Kidney epithelial cell (primary cell): ENCODE data around the gene RAB14. TPM values are rescaled to one million over a fixed set of nuclear protein-coding genes. Genes with fewer than 3 reads are reported as not detected.

Source experiments
- DNase-seq: peaks from one replicate; pipeline ENCODE4 v3.0.0-alpha.2; 2010; ENCODE audit warnings: low read depth
- H3K27me3 ChIP-seq: 2 replicates; pipeline ENCODE4 v1.6.0; 2011; ENCODE audit warnings: low read length; ENCODE audit not compliant: control insufficient read depth, insufficient read depth
- H3K36me3 ChIP-seq: 2 replicates; pipeline ENCODE4 v1.5.1; 2011; ENCODE audit warnings: low read length; ENCODE audit not compliant: control insufficient read depth, insufficient read depth
- H3K4me3 ChIP-seq: 2 replicates; pipeline ENCODE4 v1.5.1; 2011; ENCODE audit warnings: low read depth, mild to moderate bottlenecking, control low read depth, low read length
- total RNA-seq: library from RNA; depleted of rRNA; stranded (reverse); fragments of >200 nt; gene quantifications from 2 replicates; pipeline ENCODE4 v1.2.3, GENCODE V29; 2015
- TF ChIP-seq, protein P1 (sequence below): IDR thresholded peaks from 2 replicates; pipeline ENCODE4 v1.5.1; 2011; ENCODE audit warnings: mild to moderate bottlenecking, moderate library complexity, low read length, control low read depth, inconsistent platforms; ENCODE audit not compliant: insufficient read depth, poor library complexity, severe bottlenecking

RAB14 gene
- total RNA-seq, 1 donor from 2014 or later, result 38.1 TPM

DNA sequence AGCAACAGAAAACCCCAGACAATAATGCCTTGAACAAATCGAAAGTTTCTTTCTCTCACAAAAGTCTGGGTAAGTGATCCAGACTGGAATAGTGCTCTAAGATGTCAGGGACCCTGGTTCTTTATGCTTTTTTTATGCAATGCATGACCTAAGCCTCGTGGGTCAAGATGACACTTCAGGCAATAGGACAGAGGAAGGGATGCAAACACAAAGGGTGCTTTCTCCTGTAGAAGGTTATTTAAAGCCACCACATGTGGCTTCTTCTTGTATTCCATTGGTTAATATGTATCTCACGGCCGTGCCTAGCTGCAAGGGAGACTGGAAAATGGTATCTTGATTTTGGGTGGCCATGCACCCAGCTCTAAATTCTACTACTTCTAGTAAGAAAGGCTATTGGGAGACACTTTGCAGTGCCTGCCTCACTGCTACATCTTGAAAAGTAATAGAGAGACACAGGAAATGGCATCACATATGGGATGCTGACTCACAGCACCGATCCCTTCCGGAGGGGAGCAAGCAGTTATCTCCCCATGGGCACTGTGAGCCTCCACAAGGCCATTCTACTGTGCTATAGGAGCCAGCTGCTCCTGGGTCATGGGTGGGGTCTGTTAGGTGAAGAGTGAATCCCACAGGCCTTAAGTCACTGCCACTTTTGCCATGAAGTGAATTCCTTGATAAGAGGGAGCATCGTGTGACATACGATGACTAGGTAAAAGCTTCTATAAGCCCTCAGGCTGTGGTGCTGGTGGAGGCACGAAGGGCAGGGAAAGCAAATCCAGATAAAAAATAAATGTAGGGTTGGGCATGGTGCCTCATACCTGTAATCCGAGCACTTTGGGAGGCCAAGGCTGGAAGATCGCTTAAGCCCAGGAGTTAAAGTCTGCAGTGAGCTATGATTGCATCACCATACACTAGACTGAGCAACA lies 32.5 kb upstream of the RAB14 start:
- TF ChIP-seq, protein P1, sequence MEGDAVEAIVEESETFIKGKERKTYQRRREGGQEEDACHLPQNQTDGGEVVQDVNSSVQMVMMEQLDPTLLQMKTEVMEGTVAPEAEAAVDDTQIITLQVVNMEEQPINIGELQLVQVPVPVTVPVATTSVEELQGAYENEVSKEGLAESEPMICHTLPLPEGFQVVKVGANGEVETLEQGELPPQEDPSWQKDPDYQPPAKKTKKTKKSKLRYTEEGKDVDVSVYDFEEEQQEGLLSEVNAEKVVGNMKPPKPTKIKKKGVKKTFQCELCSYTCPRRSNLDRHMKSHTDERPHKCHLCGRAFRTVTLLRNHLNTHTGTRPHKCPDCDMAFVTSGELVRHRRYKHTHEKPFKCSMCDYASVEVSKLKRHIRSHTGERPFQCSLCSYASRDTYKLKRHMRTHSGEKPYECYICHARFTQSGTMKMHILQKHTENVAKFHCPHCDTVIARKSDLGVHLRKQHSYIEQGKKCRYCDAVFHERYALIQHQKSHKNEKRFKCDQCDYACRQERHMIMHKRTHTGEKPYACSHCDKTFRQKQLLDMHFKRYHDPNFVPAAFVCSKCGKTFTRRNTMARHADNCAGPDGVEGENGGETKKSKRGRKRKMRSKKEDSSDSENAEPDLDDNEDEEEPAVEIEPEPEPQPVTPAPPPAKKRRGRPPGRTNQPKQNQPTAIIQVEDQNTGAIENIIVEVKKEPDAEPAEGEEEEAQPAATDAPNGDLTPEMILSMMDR, result no peak
- no peak overlapping the region for H3K4me3 ChIP-seq
- H3K36me3 ChIP-seq, result no peaks in the 10 kb centered on the region
- no peak for DNase-seq
- no peaks in the 10 kb centered on the region for H3K27me3 ChIP-seq

DNA sequence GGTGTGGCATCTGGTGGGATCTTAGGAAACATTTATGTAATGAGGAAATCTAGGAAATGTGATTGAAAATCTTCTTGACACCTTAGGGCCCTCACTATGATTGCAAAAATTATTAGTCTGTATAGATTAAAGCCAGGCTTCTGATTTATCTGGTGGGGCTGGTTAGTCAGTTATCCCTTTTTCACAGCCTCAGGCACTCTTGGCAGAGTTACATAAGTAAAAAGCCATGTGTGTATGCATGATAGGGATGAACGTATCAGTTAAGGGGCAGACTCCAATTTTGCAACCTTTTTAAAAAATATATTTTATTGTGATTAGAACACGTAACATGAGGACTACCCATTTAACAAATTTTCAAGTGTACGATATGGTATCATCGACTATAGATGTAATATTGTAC lies 30.6 kb upstream of the RAB14 start:
- Histone ChIP-seq H3K27me3 (no peaks in the 10 kb centered on the region), H3K36me3 (no peaks in the 10 kb centered on the region), H3K4me3 (no peak overlapping the region)
- TF ChIP-seq, protein P1, result no peak
- DNase-seq, result no peak

DNA sequence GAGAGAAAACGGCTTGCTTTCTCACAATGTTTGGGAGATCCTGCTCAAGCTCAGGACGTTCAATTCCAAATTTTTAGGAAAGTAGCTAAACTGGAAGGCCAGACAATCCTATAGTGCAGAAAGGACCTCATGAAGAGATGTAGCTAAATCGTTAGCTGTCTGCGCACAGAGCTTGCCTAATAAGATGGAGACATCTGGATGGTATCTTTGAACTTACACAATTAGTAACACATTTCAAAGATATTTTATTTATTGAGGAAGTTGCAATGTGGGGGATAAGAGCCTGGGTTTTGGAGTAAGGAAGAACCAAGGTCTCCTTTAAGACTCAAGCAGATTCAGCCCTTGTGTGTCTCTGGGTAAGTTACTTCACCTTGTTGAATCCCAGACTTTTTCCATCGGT lies 28.6 kb upstream of the RAB14 start:
- no peak overlapping the region for H3K4me3 ChIP-seq
- H3K27me3 ChIP-seq, result no peaks in the 10 kb centered on the region
- DNase-seq, result no peak
- TF ChIP-seq, protein P1, result no peak
- no peaks in the 10 kb centered on the region for H3K36me3 ChIP-seq

DNA sequence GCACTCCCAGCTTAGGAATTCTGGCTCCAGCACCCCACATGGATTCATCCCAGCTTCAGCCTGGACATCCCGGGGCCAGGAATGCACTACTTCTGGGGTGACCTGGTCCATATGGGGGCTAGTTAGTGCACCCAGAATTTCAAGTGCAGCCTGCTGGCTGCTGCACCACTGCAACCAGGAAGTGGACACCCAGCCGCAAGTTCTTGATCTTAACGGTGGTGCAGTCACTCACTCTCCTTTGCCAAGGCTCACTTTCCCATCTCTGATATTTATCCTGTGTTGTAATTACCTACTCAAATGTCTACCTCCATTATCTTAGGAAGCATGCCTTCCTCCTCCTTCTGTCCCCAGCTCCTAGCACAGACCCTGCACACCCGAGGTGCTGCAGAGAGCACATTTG lies 26.2 kb upstream of the RAB14 start:
- TF ChIP-seq, protein P1, result no peak
- Histone ChIP-seq H3K36me3 (no peaks in the 10 kb centered on the region), H3K4me3 (no peak overlapping the region), H3K27me3 (no peaks in the 10 kb centered on the region)
- DNase-seq, result no peak

DNA sequence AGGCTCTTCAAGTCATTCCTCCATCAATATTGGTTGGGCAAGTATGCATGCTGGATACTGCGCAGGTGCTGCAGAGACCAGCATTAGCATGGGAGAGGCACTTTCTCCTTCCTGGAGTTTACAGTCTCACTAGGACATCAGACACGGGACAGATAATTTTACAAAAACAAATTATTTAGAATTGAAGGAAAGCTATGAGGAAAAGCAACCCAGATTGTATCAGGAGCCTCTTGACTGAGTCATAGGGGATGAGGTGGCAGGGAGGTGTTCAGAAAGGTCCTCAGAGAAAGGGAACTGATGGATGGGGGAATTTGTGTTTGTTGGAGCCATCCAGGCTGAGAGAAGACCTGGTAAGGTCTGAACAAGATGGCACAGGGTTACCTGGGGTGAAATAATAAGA lies 24.5 kb upstream of the RAB14 start:
- H3K4me3 ChIP-seq, result no peak overlapping the region
- DNase-seq, result no peak
- TF ChIP-seq, protein P1, result no peak
- H3K27me3 ChIP-seq, result no peaks in the 10 kb centered on the region
- H3K36me3 ChIP-seq, result no peaks in the 10 kb centered on the region
